Astrocyte of the hippocampus (primary cell): ENCODE data around the gene WDR33.
A peak's percentile ranks its signal among the peaks of the same experiment; 100 is the strongest.

Experiments
- DNase-seq: peaks from one replicate; pipeline ENCODE4 v3.0.0; 2011; ENCODE audit warnings: low read depth, low spot score

Gene WDR33

GRCh38 chr2:127763776-127764175 is 47.2 kb downstream of the WDR33 start:
- no peak for DNase-seq

- peak; percentile 25 for DNase-seq
Observed at GRCh38 chr2:127762846-127763245, 48.1 kb downstream of the WDR33 start.

DNA sequence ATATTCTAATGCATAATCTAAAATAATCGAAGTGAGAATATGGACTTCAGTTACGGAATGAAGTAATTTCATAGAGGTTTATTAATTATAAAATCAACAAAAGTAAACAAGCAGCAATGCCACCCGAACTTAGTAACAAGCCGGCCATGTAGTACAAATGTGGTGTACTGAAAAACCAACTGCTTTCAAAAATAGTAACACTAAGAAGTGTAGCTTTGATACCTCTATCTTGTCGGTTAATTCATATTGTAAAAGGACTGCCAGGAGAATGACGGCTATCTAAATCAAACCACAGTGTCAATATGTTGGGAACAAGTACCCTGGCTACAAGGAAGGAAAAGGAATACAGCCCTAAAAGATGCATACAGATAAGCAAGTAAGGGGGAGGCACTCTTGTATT is 48.5 kb downstream of the WDR33 start:
- DNase-seq = no peak

DNA sequence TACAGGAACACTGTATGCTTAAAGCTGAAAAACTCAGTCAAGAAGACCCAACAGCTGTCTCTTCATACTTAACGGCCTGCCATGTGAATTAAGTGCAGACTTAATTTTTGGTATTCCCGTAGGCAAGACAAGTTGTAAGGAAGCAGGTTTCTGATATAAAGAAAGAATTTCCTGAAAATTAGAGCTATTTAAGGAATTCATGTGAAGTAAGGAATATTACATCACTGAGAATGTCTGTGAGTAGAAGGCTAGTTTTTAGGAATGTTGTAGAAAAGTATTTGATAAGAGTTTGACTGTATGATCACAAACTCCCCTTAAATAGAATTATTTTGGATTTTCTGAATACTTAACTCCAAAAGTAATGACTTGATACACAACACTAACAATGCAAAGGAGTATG is 51.0 kb downstream of the WDR33 start:
- no peak for DNase-seq

GRCh38 chr2:127754186-127754585 is 56.8 kb downstream of the WDR33 start:
- DNase-seq = no peak

- no peak for DNase-seq
Observed at GRCh38 chr2:127753374-127753773, 57.6 kb downstream of the WDR33 start.

GRCh38 chr2:127749537-127749936 is 61.4 kb downstream of the WDR33 start:
- peak; percentile 52 for DNase-seq

- no peak for DNase-seq
Observed at GRCh38 chr2:127747621-127748020, 63.4 kb downstream of the WDR33 start.

DNA sequence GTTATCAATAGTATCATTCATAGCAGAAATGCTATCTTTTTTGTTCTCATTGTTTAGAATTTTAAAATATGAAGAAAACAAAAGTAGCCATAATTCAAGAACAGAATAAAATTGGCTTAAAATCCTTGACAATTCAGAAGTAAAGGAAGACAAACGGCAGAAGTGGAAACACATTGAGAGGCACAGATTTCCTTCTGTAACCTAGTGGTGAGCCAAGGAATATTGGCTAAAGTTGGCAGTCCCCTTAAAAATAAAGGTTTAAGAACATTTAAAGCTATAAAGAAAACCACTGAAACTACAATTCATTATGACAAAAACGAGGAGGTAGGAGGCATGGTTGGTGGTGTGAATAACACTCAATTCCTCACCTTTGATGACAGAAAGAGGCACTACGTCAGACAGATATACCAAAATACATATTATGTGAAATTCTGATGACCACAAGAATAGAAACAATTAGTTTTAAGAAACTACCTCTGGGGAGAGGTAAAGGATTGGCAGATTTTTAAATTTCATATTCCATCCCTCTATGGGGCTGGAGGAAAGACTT is 67.4 kb downstream of the WDR33 start:
- DNase-seq = no peak

DNA sequence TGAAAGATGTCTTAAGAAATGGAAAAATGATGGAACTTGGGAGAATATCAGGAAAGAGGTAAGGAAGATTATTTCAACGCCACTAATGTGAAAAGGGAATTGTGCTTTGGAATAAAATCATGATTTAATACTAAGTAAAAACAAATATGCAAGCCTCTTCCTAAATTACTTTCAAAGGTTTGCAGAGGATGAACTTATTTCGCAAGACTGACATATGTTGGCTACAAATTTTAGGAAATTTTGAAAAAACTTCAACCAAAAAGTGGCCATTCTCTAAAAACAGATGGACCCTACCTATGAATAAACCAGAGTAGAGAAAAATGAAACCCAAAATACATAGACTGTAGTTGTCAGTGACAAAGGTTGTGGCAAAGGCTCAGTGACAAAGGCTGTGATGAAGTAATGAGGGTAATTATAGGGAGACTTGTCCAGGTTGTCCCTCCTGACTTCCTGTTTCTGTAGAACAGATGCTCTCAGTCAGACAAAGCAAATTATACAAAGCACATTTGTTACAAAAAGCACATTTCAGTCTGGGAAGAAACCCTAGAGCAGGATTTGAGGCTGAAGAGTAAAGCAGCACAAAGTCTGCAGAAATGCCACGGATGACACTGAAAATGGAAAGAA is 70.2 kb downstream of the WDR33 start:
- DNase-seq = no peak

- no peak for DNase-seq
Observed at GRCh38 chr2:127739800-127740199, 71.2 kb downstream of the WDR33 start.

GRCh38 chr2:127737892-127738291 is 73.1 kb downstream of the WDR33 start:
- no peak for DNase-seq

GRCh38 chr2:127735537-127736399 is 75.2 kb downstream of the WDR33 start:
- DNase-seq = no peak

GRCh38 chr2:127735044-127735443 is 75.9 kb downstream of the WDR33 start:
- DNase-seq = no peak

DNA sequence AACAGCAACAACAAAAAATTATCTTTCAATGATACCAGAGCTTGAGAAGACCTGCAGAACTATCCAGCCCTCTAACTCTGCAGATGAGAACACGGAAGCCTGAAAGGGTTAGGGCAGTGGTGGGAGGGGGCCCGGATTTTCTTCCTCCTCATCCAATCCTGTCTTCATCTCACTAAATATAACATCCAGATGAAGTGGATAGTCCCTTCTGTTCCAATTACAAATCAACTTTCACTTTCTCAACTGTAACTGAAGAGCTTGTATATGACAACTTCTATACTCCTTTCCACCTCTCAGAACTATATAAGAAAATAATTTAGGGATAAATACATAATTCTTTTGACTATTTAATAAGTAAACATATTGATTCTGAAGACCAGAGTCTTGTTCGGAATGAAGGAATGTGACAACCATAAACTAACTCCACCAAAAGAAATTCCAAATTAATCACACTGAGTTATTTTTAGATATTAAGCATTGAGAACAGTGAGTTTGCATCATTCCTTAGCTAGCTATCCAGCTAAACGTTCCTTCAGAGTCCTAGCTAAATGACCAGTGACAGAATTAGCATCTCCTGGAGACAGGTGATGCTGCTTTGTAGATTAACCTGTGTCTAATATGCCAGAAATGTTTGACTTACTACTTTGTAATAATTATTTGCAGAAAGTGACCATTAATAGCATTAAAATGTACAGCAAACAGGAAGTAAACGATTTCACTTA is 77.0 kb downstream of the WDR33 start:
- DNase-seq = peak; percentile 38

DNA sequence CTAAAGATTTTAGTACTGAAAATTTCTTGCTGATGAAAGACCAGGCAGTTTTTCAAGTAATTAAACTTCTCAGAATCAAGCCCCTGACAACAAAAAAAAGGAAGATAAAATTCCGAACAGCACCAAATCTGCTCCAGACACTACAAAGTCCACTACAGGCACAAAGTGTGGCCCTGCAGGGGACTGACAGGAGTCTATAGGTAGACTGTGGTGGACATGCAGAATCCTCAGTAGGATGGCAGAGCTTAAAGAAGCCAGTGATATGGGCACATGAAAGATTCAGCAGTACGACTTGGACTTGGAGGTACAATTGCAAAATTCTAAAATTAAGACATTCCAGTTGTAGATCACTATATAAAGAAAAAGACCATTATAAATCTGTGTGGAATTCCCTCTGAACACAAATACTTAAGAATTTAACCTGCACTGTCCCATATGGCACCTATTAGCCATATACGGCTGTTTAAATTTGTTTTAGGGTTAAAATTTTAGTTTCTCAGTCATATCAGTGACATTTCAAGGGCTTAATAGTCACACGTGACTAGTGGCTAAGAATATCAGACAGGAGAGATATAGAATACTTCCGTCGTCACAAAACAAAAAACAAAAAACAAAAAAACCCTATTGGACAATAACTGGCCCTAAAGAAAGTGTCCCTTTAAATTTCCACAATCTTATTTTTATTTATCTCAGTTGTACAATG is 77.7 kb downstream of the WDR33 start:
- DNase-seq = no peak

DNA sequence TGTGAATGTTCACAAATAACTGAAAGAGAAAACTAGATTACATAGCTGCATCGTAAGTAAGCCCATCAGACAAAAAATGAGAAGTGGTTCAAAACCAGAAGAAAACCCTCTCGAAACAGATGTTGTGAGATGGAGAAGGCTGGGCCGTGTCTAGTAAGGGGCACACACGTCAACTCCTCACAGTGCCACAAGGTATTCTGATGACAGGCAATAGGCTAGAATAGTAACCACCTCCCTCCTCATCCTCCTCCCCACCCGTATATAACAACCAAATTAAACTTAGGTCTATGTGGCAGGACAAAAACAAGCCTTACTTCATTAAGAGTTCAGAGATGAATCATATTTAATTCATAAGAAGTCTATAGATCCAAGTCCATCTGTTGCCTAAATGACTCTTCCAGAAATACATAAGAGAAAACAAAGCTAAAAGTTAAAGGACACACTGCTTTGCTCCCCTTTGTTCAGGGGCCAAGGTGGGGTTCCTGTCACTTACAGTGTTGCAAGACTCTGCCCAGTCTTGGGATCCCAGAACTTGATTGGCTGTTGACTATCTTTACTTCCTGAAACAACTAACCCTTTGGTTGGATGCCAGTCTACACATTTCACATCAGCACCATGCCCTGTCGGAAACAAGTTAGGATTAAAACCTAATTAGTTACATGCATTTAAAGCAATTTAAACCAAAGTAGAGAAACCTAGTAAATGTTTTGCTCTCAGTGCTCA is 84.7 kb downstream of the WDR33 start:
- DNase-seq = no peak

DNA sequence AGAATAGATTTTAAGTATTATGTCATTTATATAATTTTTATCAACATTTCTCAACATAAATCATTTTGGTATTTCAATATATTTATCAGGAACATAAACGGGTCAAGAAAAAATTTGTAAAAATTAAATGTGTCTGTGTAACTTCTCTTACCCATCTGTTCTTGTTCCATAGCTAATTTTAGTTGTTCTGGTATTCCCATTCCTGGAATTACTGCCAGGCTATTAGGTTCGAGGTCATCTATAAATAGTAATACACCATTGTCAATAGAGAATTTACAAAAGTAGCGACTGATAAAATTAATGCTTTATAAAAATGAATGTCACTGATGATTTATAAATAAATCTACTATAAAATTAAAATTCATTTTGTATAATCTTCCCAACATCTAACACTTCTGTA is 88.2 kb downstream of the WDR33 start:
- no peak for DNase-seq

- peak; percentile 19 for DNase-seq
Observed at GRCh38 chr2:127721978-127722355, 89.0 kb downstream of the WDR33 start.

GRCh38 chr2:127721311-127721977 is 89.5 kb downstream of the WDR33 start:
- DNase-seq = peak; percentile 73
